Tibial nerve (tissue), 4 donors: ENCODE results near the gene MBP. TPM values are rescaled to one million over a fixed set of nuclear protein-coding genes. Genes with fewer than 3 reads are reported as not detected.
"Not testable (repeated sequence)": the region's sequence is repeated elsewhere in the genome, so short reads cannot be mapped to it uniquely, and the experiment has no call there.

Source experiments
- DNase-seq, 2 donors: peaks; one replicate each; pipeline ENCODE4 v3.0.0-alpha.2; 2019; ENCODE audit warnings: low spot score in 2 of 2
- H3K27ac ChIP-seq, 4 donors: fragments of 200-600 bp; sonication (generic) in 3 of 4; one replicate each; pipeline ENCODE4 v1.5.1; 2017 to 2019; ENCODE audit warnings: mild to moderate bottlenecking in 1 of 4
- H3K27me3 ChIP-seq, 2 donors: fragments of 200-600 bp; sonication (generic) in 1 of 2; one replicate each; pipeline versions ENCODE4 v1.5.1 to v1.6.0; 2017 to 2019
- H3K36me3 ChIP-seq, 3 donors: fragments of 200-600 bp; sonication (generic); one replicate each; pipeline ENCODE4 v1.5.1; 2018 to 2019
- H3K4me1 ChIP-seq, 4 donors: fragments of 200-600 bp; sonication (generic) in 3 of 4; one replicate each; pipeline ENCODE4 v1.5.1; 2017 to 2019
- H3K4me3 ChIP-seq, 4 donors: fragments of 200-600 bp; sonication (generic) in 3 of 4; one replicate each; pipeline ENCODE4 v1.5.1; 2017 to 2019; ENCODE audit warnings: mild to moderate bottlenecking in 1 of 4, moderate library complexity in 1 of 4
- H3K9me3 ChIP-seq, 4 donors: fragments of 200-600 bp; sonication (generic) in 3 of 4; one replicate each; pipeline ENCODE4 v1.5.1; 2017 to 2019
- EP300 ChIP-seq, 2 donors: sonication (generic); formaldehyde crosslinking; IDR thresholded peaks; one replicate each; pipeline ENCODE4 v1.6.1; 2017; ENCODE audit warnings: antibody characterized with exemption in 2 of 2, mild to moderate bottlenecking in 1 of 2
- POLR2A ChIP-seq, 2 donors: fragments of 450-650 bp; IDR thresholded peaks; one replicate each; pipeline ENCODE4 v1.6.1; 2017; ENCODE audit warnings: antibody characterized with exemption in 2 of 2, mild to moderate bottlenecking in 2 of 2, moderate library complexity in 2 of 2
- WGBS, 2 donors: methylation state at CpG; one replicate each; pipeline ENCODE4 v1.1.5; 2018; 5-methylcytosine and 5-hydroxymethylcytosine counted together
- total RNA-seq, 4 donors: library from RNA; depleted of rRNA; stranded (reverse); fragments of >200 nt; gene quantifications; one replicate each; pipeline ENCODE4 v1.1.0, GENCODE V29; 2016
- TF ChIP-seq, protein P1 (sequence below), 5 experiments: fragments of 200-600 bp in 3 of 5; fragments of 450-650 bp in 2 of 5; sonication (generic) in 3 of 5; IDR thresholded peaks; one replicate each; pipeline ENCODE4 v1.5.1; 2016 to 2019; ENCODE audit warnings: antibody characterized with exemption in 5 of 5, mild to moderate bottlenecking in 3 of 5, moderate library complexity in 2 of 5

MBP gene
- total RNA-seq, 4 donors from 2014 or later = 831 to 1,485 (median 1,405) TPM

DNA sequence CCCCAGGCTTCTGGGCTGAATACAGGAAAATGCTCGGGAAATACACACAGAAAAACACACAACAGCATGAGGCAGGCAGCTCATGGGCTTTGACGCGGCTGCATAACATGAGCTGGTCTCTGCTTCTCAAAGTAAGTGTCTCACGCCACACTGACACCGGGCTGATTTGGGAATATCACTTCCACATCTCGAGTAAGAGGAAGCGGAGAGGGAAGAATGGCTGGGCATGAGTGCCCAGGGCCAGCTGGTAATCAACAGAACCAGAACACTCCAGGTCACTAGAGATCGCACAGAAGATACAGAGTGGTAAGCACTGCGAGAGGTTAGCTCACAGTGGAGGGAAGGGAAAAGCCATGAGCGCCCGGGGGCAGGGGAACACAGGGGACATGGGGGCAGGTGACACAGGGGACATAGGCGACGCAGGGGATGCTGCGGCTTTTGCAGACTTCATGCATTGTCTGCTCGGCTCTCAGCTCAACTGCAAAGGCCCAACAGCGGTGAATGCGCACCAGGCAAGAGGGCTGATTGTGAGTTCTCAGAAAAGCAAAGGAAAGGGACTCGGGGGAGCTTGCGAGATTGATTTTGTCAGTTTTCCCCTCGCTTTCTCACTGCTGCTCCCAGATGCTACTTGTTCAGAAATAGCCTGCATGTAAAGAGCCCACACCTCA is 141.4 kb downstream of the MBP start:
- peaks cover 0 to 13% (median 0%) of the 10 kb centered on the region in 3 donors for H3K36me3 ChIP-seq
- H3K4me3 ChIP-seq = no peak overlapping the region
- peaks cover 0 to 53% (median 11%) of the 10 kb centered on the region in 4 donors for H3K4me1 ChIP-seq
- H3K27ac ChIP-seq = peak overlapping the region; percentile 38 to 82 (median 68)
- TF ChIP-seq EP300 (IDR thresholded peaks at IDR 0.05) (no peak), POLR2A (IDR thresholded peaks at IDR 0.05) (no peak)
- TF ChIP-seq, protein P1, sequence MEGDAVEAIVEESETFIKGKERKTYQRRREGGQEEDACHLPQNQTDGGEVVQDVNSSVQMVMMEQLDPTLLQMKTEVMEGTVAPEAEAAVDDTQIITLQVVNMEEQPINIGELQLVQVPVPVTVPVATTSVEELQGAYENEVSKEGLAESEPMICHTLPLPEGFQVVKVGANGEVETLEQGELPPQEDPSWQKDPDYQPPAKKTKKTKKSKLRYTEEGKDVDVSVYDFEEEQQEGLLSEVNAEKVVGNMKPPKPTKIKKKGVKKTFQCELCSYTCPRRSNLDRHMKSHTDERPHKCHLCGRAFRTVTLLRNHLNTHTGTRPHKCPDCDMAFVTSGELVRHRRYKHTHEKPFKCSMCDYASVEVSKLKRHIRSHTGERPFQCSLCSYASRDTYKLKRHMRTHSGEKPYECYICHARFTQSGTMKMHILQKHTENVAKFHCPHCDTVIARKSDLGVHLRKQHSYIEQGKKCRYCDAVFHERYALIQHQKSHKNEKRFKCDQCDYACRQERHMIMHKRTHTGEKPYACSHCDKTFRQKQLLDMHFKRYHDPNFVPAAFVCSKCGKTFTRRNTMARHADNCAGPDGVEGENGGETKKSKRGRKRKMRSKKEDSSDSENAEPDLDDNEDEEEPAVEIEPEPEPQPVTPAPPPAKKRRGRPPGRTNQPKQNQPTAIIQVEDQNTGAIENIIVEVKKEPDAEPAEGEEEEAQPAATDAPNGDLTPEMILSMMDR (IDR thresholded peaks at IDR 0.05) = no peak
- 69 to 78% methylated on average over 20 of the region's 20 CpGs for WGBS, 2 donors
- DNase-seq = no peak
- H3K9me3 ChIP-seq = no peaks in the 10 kb centered on the region
- H3K27me3 ChIP-seq = no peaks in the 10 kb centered on the region

DNA sequence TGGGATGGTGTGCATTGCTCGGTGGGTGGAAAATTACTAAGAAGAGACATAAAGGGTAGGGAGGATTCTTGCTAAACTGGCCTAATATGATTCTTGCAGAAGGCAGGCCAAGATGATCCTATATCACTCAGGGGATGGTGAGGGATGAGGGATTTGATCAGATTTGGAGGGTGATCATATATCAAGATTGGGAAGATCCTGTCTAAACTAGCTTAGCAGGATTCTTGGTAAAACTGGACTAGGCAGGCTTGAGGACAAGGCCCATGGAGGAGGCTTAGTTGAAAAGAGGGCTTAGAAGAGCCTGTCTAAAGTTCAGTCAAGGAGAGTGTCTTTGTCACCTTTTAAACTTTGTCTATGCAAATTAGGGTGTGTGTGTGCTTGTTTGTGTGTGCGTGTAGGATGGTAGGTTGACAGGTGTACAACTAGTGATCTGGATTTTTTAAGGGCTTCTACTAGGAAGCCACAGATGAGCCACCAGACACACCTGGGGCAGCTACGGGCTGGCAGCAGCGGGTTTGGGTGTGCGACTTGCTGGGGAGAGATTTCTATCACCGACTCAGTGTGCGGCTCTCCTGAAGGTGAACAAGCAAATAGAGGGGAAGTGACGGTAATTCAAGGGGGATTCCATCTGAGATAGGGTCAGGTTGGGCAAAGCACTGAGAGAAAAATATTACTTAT is 142.1 kb downstream of the MBP start:
- WGBS, 2 donors = 78 to 80% methylated on average over 8 of the region's 8 CpGs
- H3K4me1 ChIP-seq = peaks cover 0 to 47% (median 11%) of the 10 kb centered on the region in 4 donors
- H3K36me3 ChIP-seq = peaks cover 0 to 20% (median 0%) of the 10 kb centered on the region in 3 donors
- peak overlapping the region; percentile 38 to 82 (median 68) for H3K27ac ChIP-seq
- DNase-seq, H3K9me3 ChIP-seq, H3K4me3 ChIP-seq, H3K27me3 ChIP-seq: not testable (repeated sequence)

DNA sequence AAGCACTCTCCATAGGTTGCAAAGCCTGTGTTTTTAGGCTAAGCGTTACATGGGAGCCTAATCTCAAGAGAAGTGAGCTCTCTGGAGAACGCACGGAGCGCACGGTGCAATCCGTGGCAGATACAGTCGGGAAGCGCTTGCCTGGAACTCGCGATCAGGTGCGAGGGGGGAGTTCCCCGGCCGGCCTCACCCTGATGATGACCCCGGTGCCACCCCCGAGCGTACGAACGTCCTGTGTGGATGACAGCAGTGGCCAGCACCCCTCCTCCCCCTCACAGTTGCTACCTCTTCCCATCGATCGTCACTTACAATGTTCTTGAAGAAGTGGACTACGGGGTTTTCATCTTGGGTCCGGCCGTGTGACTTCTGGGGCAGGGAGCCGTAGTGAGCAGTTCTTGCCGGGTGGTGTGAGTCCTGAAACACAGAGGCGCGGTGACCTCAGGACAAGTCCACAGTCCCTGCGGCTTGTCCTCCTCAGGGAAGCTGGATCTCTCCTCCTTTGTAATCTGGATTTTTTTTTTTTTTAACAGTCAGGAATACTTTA is 142.9 kb downstream of the MBP start:
- no peaks in the 10 kb centered on the region for H3K27me3 ChIP-seq
- H3K4me1 ChIP-seq = peaks cover 0 to 47% (median 11%) of the 10 kb centered on the region in 4 donors
- H3K9me3 ChIP-seq = no peaks in the 10 kb centered on the region
- H3K4me3 ChIP-seq = no peak overlapping the region
- H3K27ac ChIP-seq = peak overlapping the region in 2 of 4 donors; percentile 82
- DNase-seq = no peak
- TF ChIP-seq POLR2A (IDR thresholded peaks at IDR 0.05) (no peak), EP300 (IDR thresholded peaks at IDR 0.05) (no peak)
- TF ChIP-seq, protein P1 (IDR thresholded peaks at IDR 0.05) = no peak
- H3K36me3 ChIP-seq = peaks cover 0 to 27% (median 0%) of the 10 kb centered on the region in 3 donors
- 77 to 92% methylated on average over 28 of the region's 28 CpGs for WGBS, 2 donors

DNA sequence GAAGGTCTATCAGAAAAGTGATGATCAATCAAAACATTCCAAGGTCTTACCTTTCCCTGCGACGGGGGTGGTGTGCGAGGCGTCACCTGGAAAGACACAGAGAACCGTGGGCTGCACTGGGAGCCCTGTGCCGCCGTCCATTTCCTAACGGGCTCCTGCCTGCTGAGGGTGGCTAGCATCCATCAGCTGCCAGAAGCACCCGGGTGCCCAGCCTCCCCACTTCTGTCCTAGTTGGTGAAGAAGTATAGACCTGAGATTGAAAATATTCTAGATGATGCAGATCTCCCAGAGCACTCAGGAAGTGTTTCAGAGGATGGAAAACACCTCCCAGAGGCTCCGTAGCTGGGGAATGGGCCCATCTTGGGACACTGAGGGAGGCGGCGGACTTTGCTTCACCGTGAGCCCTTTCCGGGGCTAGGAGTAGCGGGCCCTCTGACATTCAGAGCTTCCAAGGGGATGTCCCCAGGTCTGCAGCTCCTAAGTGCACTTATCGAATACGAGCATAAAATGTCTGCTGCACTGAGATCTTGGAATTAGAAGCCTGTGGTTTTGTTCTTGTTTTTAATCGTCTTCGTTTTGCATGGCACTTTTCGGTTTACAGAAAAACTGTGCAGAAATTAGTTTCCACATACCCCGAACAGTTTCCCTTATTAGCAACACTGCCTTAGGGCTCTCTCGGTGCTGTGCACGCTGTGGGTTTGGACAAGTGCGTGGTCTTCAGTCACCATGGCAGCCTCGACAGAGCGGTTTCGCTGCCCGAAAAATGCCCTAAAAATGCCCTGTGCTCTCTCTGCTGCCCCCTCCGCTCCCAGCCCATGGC is 143.5 kb downstream of the MBP start:
- no peak for DNase-seq
- Histone ChIP-seq H3K4me3 (no peak overlapping the region), H3K27ac (peak overlapping the region; percentile 31 to 82 (median 62)), H3K36me3 (peaks cover 0 to 33% (median 0%) of the 10 kb centered on the region in 3 donors), H3K4me1 (peaks cover 0 to 47% (median 10%) of the 10 kb centered on the region in 4 donors), H3K27me3 (no peaks in the 10 kb centered on the region), H3K9me3 (no peaks in the 10 kb centered on the region)
- WGBS, 2 donors = 89 to 93% methylated on average over 29 of the region's 29 CpGs
- TF ChIP-seq POLR2A (IDR thresholded peaks at IDR 0.05) (no peak), EP300 (IDR thresholded peaks at IDR 0.05) (no peak)
- TF ChIP-seq, protein P1 (IDR thresholded peaks at IDR 0.05) = no peak

DNA sequence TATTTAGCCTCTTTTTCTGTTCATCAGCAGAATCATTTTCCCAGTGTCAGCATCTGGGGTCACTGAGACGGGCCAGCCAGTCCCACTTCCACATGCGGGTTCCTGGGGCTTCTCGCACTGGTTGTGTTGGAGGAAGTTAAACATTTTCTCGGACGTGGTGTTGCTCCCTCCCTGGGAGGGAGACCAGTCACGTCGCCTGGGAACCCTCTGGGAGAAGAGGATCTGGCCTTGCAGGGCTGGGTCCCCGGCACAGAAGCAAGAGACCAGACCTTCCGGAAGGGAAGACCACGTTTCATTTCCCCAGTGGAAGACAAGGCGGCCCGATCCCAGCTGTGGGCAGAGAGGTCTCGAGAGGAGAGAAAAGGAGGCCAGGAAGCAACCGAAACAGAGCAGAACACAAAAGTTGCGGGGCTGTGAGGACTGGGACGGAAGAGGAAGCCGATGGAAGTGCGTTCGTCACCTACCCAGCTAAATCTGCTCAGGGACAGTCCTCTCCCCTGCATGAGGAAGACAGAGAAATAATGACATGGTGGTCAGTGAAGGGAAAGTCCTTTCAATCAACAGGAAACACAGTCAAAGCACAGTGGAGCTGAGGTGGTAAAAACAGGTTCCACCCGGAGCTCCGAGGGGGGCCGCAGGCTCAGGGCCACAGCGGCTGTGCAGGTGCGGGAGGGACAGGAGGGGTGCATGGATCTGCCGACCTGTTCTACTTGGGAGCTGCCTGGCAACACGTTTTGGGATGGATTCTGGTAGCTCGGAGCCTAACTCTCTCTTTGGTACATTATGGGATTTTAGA is 144.4 kb downstream of the MBP start:
- H3K9me3 ChIP-seq = no peaks in the 10 kb centered on the region
- 52% methylated on average over 27 of the region's 27 CpGs for WGBS, 2 donors

More for the DNA sequence above, 144.4 kb downstream of the MBP start:
- peak overlapping the region in 1 of 4 donors; percentile 18 for H3K4me3 ChIP-seq
- H3K4me1 ChIP-seq = peaks cover 0 to 52% (median 7%) of the 10 kb centered on the region in 4 donors
- no peak for DNase-seq
- peaks cover 0 to 38% (median 0%) of the 10 kb centered on the region in 3 donors for H3K36me3 ChIP-seq
- H3K27ac ChIP-seq = peak overlapping the region; percentile 31 to 82 (median 62)
- no peaks in the 10 kb centered on the region for H3K27me3 ChIP-seq
- TF ChIP-seq POLR2A (IDR thresholded peaks at IDR 0.05) (peak in 1 of 2 donors; percentile 16), EP300 (IDR thresholded peaks at IDR 0.05) (peak in 1 of 2 donors; percentile 57)
- TF ChIP-seq, protein P1 (IDR thresholded peaks at IDR 0.05) = no peak
